Measurements from ENCODE around the gene RIBC2.

GRCh38 chr22:45470871-45471270 is 57.4 kb downstream of the RIBC2 start:
- TF ChIP-seq GABPA (IDR thresholded peaks at IDR 0.05 in 1 of 2, conservative IDR thresholded peaks at IDR 0.05 in 1 of 2): no peak
- TF ChIP-seq CTCF (IDR thresholded peaks at IDR 0.05; ENCODE audit: low read depth, low read length, missing input control): no peak
- no peak for TF ChIP-seq SP1 (IDR thresholded peaks at IDR 0.05)
- TF ChIP-seq JUND (IDR thresholded peaks at IDR 0.05): no peak
- TF ChIP-seq YY1 (IDR thresholded peaks at IDR 0.05): no peak
- TF ChIP-seq RXRA (IDR thresholded peaks at IDR 0.05): no peak
- TF ChIP-seq EGR1 (IDR thresholded peaks at IDR 0.05; ENCODE audit: low read depth in 2 of 2): no peak
